CMK (cell line): ENCODE measurements around the gene ZBTB24.

ENCODE experiments used
- DNase-seq: peaks from one replicate; pipeline ENCODE4 v3.0.0-alpha.2; 2010; ENCODE audit warnings: low read depth

Gene ZBTB24

DNA sequence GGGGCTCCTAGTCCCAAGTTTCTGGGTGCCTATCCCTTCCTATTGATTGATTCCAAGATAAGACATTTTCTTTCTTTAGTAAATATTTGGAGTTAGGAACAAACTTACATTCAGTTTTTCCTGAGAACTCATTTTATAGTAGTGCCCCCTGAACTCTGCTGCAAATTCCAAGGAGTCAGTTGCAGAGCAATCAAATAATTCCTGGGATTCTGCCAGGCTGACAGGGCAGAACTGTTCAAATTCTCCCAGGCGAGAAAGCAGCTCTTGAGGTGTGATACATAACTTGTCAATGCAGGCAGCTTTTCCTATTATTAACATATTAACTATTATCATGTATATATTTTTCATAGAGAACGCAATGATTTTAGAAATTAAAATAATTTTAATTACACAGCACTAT, 15.9 kb upstream of the ZBTB24 start:
- no peak for DNase-seq

DNA sequence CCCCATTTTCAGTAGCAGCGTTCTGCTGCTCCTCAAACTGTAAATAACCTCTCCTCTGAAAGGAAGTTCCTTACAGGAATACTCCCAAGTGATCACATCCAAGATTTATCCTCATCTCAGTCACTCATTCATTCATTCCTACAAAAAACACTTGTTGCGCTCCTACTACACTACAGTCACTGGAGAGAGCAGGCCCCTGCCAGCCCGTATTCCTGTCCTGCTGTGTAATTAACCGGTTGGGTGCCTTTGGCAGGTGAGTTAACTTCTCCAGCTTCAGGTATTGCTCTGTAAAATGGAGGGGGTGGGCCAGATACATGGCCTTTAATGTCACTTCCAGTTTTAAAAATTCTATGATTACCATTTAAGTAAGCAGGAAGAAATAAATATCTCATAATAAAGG, 15.0 kb upstream of the ZBTB24 start:
- DNase-seq: no peak

DNA sequence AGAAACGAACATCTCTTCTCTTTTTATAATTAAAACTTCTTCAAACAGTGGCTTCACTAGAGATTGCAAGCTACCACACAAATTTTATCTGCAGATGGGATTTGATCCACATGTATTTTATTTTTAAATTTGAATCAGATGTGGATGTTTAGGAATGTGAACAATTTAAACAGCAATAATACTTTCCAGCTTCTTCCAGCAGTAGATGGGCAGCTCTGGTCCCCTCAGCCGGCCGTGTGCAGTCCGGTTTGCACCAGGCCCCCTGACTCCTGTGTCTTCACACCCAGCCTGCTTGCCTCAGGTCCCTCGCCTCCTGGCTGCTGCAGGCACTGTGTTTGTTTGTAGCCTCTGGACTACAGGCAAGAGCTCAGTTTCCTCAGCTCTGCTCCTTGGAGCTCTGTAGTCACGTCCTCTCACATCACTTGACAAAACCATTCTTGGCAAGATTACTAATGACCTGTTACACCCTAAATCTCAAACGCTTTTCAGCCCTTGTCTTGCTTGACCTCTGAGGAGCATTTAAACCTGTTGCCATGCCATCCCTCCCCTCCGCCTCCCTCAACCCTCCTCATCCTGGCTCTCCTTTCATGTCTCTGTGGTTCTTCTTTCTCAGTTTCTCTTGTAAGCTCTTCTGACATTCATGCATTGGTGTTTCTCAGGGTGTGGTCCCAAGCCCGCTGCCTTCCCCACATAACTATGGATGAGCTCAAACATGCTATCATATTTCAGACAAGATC, 13.2 kb upstream of the ZBTB24 start:
- DNase-seq: no peak

DNA sequence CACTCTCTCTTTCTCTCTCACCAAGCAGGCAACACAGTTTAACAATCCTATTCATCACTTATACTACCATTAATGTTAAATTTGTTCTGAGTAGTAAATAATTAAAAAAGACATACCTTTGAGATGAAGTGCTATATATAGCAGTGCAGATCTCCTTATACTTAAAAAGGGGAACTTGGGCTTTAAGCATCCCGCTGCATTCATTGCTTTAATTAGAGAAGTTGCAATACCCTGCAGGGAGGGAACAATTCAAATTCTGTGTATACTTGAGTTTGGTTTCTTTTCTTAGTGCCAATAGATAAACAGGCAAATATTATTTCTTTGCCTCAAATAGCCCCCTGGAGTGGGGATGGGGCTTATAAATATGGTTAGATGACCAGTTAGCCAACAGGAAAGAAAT, 10.8 kb upstream of the ZBTB24 start:
- DNase-seq: no peak

DNA sequence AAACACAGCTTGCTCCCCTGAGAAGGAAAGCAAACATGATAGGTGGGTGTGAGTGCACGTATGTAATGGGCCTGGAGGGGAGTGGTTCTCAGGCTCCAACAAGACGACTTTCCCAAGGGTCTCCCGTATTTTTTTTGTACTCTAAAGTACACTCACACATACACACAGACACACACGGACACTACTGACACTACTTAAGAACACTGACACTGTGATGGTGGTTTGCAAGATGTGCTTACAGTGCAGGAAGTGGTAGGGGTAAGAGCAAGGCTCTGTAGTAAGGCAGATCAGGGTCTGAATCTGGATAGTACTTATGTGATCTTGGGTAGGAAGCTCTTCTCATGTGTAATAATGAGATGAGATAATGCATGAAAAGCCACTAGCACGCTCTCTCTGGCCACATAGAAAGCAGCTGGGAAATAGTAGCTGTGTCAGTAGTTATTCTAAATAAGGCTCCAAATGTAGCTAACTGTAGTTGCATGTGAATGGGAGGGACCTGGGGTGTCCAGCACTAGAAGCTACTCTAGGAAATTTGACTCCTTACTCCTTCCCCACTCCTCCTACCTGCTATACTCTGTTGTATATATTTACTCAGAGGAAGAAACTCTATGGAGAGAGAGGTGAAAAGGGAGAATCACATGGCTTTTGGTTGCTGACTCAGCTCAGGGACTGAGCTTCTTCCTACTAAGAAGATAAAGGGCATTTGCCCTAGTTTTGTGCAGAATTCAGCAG, 8.4 kb upstream of the ZBTB24 start:
- peak; percentile 52 for DNase-seq

DNA sequence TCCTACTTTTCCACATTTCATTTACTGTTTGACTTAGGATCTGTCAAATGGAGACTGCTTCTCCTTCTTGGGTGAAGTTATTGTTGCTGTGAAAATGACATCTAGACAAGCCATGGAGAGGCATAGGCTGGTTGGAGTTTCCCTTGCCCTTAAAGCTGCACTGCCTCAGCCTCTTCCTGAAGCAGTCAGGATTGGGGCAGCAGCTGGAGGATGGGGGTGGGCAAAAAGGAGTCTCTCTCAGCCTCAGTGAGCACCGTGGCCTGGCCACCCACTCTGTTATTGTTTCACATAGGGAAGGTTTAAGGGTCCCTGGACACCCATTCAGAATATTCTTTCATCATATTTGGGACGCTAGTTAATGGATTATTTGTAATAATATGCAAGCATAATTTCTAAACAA, 7.7 kb upstream of the ZBTB24 start:
- no peak for DNase-seq

DNA sequence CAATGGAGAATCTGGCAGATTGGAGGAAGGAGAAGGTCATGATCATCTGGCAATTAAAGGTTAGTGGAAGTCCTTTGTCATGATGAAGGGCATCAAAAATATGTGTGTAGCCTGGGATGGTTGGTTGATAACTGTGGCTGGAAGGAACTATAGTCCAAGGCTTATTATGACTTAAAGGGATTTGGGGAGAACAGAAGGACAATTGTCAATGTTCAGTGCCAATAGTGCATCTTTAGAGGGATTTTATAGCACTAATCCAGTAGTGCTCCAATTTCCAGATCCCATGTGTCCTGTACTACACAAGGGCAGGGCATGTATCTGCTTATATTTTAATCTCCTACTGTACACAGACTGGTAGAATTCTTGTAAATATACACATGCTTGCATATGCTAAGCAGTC, 5.0 kb upstream of the ZBTB24 start:
- no peak for DNase-seq

DNA sequence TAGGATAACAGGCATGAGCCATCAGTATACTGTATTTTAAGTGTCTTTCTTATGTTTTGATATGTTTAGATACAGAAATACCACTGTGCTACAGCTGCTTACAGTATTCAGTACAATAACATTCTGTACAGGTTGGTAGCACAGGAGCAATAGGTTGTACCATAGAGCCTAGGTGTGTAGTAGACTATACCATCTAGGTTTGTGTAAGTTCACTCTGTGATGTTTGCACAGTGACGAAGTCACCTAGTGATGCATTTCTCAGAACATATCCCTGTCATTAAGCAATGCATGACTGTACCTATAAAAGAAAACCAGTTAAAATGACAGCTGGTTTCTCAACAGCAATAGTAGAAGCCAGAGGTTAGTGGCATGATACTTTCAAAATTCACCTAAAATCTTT, 3.0 kb upstream of the ZBTB24 start:
- no peak for DNase-seq

DNA sequence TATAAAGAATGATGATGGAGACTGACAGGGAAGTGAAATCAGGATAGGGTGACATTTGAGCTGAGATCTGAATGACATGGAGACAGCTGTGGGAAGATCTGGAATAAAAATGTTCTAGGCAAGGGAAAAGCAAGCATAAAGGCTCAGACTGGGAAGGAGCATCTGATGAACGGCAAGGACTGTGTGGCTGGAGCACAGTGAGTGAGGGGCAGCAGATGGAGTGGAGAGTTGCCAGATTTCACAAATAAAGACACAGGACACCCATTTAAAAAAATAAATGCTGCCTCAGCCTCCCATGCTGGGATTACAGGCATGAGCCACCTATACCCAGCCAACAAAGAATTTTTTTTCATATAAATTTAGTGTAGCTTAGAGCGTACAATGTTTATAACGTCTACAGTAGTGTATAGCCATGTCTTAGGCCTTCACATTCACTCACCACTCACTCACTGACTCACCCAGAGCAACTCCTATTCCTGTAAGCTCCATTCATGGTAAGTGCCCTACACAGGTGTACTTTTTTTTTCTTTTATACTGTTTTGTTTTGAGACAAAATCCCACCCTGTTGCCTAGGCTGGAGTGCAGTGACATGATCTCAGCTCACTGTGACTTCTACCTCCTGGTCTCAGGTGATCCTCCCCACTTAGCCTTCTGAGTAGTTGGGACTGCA, 2.4 kb upstream of the ZBTB24 start:
- DNase-seq: no peak

DNA sequence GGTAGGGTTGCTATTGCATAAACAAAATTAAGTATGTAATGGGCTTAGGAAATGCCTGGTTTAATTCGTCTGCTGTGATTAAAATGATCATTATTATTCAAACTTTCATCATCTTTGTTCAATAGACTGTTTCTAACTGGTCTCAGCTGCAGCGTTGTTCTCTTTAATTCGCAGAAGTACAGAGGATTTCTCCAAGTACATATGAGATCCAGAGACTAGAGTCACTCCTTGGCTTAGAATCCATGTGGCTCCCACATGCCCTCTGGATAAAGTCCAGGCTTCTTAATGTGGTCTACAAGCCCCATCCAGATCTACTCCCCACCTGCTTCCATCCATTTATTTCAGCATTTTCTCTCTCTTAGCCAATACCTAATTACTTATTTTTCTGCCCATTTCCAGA, 1.1 kb upstream of the ZBTB24 start:
- no peak for DNase-seq

DNA sequence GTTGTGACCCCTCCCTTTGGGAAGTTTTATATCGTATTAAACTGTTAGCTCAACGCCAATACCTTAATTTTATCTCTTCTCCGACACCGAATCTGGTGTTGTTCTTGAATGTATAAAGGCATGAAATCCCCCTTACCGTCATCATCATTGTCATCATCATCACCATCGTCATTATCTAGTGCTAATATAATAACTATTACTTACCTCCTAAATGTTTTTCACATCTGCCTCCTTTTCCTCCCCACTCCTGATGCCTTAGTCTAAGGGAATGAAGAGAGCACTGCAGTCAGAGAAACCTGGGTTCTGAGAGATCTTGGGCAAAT, 677 bp upstream of the ZBTB24 start:
- DNase-seq: no peak

DNA sequence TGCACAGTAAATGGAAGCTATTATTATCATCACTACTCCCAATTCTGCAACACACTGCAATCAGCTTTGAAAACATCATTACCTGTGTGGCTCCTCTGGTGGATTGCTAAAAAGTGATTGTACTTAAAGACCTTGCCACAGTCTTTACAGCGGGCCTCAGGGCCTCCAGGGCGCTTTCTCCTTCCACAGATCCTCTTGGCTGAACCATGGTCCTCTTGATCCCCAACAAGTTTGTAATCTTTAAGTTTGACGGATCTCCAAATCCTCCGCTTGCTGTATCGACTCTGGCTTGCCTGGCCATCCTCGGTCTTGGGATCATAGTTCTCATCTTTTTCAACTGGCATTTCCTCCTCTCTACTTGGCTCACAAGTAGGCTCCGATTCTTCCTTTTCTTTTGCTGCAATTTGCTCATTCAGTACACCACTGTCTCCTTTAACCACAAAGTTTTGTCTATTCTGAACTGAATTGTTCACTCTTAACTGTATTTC, 2.0 kb downstream of the ZBTB24 start:
- DNase-seq: no peak

DNA sequence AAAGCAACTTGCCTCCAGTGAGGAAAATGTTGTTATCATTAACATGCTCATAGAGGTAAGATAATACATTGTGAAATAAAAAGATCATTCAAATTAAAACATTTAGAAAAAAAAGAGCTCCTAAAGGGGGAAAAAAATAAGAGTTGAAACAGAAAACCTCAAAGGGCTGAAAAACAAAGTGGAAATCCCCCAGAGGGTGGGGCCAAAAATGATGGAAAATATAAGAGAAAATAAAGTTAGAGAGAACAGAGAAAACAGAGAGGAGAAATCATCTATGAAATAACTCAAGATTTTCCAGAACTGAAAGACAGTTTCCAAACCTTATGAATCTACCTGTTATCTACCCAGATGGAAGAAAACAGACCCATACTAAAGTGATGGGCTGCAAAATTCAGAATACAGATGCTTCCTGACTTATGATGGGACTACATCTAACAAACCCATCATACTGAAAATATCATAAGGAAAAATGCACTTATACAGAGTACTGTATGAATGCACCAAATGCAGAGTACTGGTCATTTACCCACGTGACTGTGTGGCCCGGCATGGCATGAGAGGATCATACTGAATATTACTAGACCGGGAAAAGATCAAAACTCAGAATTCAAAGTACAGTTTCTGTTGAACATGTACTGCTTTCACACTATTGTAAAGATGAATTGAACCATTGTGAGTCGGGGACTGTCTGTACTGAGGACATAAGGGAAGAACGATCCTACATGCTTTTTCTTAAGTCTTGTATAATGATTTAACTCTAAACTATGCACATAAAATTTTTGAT, 4.0 kb downstream of the ZBTB24 start:
- no peak for DNase-seq

DNA sequence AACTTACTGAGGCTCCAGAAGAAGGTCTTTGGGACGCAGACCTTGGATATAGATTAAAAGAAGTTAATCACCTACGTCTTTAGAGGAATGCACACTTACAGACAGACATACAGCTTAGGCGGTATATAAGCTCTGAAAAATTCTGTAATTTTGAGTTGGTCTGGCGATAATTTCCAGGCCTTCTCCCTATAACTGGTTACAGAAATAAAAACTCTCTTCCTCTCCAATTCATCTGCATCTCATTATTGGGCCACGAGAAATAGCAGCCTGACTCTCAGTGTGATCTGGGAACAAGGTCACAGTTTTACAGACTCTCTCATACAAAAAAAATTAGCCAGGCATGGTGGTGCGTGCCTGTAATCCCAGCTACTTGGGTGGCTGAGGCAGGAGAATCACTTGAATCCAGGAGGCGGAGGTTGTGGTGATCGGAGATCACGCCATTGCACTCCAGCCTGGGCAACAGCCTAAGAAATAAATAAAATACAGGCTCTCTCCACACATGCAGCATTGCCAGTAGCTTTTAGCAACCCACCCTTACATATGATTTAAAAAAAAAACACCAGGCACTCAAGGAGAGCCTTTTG, 4.7 kb downstream of the ZBTB24 start:
- DNase-seq: no peak

DNA sequence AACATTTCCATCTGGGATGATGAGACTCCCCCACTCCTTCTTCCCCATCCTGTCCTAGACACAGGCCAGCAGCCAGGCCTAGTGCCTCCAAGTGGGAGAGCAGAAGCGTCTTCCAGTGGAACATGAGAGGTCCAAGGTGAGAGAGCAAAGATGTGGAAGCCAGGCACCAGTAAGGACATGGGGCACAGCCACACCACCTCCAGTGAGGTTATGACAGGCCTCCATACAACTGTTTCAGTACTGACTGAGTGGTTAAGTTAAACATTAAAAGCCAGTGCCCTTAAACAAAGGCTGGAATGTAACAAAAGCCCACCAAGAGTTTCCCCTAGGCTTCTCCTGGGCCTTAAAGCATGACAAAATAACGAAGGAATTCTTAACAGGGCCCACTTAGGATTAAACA, 5.3 kb downstream of the ZBTB24 start:
- DNase-seq: no peak

DNA sequence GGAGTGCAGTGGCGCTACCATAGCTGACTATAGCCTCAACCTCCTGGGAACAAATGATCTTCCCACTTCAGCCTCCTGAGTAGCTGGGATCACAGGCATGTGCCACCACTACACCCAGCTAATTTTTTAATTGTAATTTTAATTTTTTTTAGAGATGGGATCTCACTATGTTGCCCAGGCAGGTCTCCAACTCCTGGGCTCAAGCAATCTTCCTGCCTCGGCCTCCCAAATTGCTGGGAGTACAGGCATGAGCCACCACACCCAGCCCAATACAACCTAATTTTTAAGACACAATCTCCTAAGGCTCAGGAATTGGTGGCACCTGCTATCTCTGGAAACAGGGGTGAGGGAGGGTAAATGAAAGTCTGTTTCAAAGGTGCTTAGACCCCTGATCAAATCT, 5.8 kb downstream of the ZBTB24 start:
- no peak for DNase-seq

DNA sequence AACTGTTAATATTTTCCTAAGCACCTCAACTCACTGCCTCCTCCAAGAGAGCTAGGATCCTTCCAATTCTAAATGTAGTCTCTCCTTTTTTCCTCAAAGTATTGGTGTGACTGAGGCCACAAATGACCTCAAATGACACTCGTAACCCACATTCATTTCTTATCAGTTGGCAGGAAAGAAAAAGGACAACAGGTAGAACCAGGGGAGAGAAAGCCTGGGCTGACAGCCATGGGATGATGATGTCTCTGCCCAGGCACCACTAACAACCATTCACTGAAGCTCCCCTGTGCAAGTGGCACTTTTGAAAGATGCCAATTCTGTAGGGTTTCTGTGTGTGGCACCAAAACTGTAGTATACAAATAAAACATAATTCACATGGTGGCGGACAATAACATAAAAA, 7.4 kb downstream of the ZBTB24 start:
- DNase-seq: no peak

DNA sequence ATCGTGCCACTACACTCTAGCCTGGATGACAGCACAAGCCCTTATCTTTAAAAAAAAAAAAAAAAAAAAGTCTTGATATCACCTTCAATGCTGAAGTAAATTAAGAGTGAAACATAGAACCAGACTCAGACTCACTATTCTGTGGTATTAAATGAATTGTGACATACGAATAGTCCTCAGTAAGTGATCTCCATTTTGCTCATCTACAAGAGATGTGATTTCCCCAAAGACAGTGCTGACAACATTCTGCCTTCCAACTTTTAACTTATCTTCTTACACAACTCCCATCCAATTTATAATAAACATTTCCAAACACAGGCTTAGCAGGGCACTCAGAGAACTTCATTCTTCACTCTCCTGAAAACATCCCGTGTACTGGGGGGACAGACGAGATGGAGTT, 8.0 kb downstream of the ZBTB24 start:
- no peak for DNase-seq

DNA sequence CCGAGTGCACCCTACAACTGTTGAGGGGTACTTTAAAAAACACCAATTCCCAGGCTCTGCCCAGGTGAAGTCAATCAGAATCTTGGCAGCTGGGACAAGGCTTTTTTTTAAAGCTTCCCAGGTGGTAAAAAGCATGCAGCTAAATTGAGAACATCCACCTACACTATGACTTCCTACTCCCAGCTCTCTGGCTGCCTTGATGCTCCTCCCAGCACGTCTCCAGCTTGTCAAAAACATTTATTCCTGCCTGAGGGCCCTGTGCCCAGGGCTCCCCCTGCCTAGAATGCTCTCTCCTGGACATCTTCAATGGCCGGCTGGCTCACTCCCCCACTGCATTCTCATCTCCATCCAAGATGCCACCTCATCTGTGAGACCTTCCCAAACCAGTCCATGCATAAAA, 9.9 kb downstream of the ZBTB24 start:
- no peak for DNase-seq

DNA sequence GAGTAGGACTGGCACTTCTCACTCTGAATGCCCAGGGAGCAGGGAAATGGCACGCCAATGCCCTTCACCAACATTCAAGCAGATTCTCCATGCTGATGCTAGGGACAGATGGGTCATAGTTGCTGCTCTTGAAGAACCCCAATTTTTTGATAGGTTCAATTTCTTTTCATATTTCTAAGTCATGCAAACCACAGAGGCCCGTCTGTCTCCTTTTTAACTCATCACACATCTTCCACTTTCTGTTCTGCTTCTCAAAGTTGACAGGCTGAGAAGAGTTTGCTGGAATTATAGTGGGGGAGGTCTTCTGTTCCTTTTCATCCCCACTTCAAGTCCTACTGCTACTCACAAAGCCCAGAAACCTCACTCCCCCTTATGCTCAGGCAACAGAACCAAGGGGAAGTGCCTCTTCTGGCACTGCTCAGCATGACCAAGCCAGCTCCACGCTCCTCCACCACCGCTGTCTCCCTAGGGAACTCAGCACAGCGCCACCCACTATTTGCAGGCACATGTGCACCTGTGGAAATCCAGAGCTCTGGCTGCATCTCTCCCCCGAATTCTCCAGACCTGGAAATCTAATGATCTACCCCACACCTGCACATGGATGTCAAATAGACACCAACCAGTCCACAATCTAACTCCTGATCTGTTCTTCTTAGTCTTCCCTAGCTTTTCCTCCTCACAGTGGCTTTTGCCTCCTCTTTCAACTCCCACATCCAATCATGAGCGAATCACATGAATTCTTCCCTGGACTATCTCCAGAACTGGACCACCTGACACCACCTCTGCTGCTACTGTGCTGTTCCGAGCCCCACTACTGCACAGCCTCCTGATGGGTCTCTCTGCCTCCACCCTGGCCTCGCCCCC, 10.7 kb downstream of the ZBTB24 start:
- no peak for DNase-seq

DNA sequence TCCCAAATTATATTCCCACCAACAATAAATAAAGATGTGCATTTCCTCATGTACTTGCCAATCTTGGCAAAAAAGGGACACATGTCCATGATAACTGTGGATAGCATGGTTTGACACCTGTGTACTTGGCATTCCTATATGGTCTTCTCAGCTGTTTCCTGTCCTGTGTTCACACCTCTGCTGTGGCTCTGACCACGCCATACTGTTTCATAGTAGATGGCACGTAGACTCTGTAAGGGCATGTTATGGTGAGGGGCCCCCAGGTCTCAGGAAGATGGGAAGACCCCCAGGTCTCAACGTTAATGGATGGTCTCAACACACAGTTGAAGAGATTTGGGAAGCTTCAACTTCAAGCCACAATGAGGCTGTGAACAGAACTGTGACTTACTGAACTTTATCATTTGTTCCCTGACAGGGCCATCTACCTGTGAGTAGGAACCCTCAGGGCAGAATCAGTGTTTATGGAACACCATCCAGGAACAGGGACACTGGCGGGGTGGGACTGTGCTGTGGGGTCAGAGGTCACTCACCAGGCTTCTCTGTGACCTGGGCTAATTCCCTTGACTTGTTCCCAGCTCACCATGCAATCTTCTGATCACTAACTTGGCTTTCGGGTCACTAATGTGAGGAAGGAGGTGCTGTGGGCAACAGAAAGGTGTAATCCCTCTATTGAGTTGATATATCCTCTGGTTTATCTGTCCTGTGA, 11.8 kb downstream of the ZBTB24 start:
- no peak for DNase-seq
